ENCODE measurements around the gene DTL.

DTL gene

DNA sequence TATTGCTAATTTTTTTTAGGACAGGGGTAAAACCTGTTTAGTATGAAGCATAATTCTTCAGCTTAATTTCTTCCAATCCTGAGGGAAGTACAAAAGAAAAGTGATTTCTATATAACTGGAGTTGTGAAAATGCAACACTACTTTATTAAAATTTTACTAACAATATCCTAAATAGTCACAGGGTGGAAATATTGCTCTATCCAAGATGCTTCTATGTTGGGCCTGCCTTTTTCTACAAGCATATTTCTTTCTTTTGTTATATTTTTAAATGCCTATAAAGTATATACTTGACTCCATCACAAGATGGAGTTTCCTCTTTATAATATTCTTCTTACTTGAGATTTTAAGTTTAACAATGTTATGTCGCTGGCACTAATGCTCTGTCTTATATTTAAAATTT is 37.9 kb downstream of the DTL start:
- TF ChIP-seq, protein P1, sequence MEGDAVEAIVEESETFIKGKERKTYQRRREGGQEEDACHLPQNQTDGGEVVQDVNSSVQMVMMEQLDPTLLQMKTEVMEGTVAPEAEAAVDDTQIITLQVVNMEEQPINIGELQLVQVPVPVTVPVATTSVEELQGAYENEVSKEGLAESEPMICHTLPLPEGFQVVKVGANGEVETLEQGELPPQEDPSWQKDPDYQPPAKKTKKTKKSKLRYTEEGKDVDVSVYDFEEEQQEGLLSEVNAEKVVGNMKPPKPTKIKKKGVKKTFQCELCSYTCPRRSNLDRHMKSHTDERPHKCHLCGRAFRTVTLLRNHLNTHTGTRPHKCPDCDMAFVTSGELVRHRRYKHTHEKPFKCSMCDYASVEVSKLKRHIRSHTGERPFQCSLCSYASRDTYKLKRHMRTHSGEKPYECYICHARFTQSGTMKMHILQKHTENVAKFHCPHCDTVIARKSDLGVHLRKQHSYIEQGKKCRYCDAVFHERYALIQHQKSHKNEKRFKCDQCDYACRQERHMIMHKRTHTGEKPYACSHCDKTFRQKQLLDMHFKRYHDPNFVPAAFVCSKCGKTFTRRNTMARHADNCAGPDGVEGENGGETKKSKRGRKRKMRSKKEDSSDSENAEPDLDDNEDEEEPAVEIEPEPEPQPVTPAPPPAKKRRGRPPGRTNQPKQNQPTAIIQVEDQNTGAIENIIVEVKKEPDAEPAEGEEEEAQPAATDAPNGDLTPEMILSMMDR (conservative IDR thresholded peaks at IDR 0.05; ENCODE audit: low read depth, low read length) = no peak
- no peak overlapping the region for H3K4me3 ChIP-seq (ENCODE audit: low read length)
- DNase-seq (ENCODE audit: low read depth) = no peak

DNA sequence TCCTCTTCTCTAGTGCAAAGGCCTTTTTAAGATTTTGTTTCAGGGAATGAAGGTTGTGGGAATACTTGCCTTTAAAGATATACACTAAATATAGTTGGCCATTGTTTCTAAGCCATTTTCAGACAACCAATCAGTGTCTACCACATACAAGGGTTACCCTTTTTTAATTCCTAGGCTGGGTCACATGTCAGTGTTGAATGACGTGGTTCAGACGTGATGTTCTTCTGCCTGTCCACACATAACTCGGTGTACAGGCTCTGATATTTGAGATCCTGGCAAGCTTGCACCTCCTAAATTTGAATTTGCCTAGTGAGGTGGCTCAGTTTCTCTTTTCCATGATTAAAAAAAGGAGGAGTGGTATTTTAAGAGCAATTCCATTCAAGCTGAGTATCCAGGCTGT is 38.8 kb downstream of the DTL start:
- no peak for DNase-seq (ENCODE audit: low read depth)
- no peak overlapping the region for H3K4me3 ChIP-seq (ENCODE audit: low read length)
- TF ChIP-seq, protein P1 (conservative IDR thresholded peaks at IDR 0.05; ENCODE audit: low read depth, low read length) = no peak

DNA sequence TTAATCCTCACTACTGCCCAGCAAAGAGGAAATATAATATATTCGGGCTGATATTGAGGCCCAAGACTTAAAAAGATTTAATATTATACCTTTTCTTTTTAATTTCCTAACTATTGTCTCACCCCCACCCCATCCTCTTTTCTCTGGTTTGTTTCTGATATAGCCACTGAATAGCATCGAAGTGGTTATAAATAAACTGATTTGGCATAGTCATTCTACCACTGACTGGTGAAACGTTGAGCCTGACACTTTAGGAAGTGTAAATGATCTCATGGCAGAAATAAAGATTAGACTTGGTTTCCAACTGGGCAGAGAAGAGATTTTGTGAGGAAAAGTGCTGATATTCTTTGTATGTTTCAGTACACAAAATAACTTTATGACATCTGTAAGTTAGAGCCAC is 39.3 kb downstream of the DTL start:
- no peak overlapping the region for H3K4me3 ChIP-seq (ENCODE audit: low read length)
- TF ChIP-seq, protein P1 (conservative IDR thresholded peaks at IDR 0.05; ENCODE audit: low read depth, low read length) = no peak
- DNase-seq (ENCODE audit: low read depth) = no peak

DNA sequence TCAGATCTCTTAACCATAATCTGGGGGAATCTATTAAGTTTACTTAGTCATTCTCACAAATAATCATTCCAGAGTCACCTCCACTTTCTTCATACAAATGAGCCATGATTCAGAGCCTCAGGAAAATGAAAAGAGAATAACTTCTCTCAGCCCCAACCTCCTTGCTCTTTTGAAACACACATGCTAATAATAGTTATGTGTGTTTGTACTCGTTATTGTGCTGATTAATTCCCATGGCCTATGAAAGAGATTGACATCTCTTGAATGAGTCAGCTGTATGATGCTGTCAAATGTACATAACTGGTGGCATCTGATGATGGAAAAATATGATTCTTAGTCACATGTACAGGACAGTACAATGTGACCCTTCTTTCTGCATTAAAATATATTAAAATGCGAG is 41.5 kb downstream of the DTL start:
- DNase-seq (ENCODE audit: low read depth) = peak; percentile 34
- TF ChIP-seq, protein P1 (conservative IDR thresholded peaks at IDR 0.05; ENCODE audit: low read depth, low read length) = no peak
- H3K4me3 ChIP-seq (ENCODE audit: low read length) = no peak overlapping the region

DNA sequence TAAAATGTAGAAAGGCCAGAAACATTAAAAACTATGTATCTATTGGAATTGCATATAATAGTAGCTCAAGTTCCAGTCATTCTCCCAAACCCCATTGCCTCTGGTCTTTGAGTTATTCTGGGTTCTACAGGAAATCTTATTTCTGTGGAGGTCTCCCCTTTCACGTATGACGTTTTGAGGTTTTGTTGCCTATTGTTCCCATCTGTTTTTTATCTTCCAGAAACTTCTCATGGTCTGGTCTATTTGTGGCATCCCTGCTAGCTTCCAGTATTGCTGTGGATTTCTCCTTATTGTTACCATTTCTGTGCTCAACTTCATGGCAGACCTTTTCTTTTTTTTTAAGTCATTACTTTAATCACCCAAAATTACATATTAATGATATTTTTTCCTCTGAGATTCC is 43.3 kb downstream of the DTL start:
- no peak overlapping the region for H3K4me3 ChIP-seq (ENCODE audit: low read length)
- DNase-seq (ENCODE audit: low read depth) = no peak
- TF ChIP-seq, protein P1 (conservative IDR thresholded peaks at IDR 0.05; ENCODE audit: low read depth, low read length) = no peak

DNA sequence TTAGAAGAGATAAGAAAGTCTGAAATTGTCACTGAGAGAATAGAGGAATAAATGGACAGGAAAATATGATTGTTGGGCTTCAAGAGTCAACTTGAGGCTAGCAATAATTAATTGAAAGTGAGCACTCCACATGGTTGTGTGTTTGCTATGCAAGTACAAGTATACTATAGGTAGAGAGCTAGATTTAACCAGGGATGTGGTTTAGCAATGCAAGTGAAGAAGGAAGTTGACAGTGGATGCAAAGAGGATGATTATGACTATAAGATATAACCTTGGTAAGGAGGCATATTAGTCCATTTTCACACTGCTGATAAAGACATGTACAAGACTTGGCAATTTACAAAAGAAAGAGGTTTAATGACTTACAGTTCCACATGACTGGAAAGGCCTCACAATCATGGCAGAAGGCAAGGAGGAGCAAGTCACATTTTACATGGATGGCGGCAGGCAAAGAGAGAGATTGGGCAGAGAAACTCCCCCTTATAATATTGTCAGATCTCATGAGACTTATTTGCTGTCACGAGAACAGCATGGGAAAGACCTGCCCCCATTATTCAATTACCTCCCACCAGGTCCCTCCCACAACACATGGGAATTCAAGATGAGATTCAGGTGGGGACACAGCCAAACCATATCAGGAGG is 47.3 kb downstream of the DTL start:
- no peak for DNase-seq (ENCODE audit: low read depth)
- H3K4me3 ChIP-seq (ENCODE audit: low read length) = no peak overlapping the region
- TF ChIP-seq, protein P1 (conservative IDR thresholded peaks at IDR 0.05; ENCODE audit: low read depth, low read length) = no peak

DNA sequence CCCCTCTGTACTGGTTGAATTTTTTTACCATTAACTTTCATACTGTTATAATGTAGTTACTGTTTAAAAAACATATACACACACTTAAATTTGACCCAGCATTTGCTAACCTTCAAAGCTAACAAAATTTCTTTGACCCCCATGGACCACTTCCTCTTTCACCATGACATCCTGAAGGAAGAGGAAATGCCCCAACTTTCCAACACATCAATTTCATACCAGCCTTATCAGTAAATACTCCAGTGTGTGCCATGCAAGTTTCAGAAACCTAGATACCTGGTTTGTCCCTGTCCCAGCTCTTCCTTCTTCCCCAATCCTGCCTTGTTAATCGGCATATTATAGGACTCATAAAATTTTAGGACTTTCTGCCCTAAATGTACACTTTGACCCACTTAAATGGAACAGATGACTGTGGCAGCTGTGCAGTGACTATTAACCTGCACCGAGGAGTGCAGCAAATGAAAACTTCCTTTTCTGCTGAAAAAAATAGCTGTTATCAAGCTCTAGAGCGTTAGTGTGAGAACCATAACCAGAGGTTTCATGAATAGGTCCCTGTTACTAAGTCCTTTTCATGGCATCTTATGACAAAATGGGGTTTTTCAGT is 54.1 kb downstream of the DTL start:
- no peak for DNase-seq (ENCODE audit: low read depth)
- H3K4me3 ChIP-seq (ENCODE audit: low read length) = no peak overlapping the region
- TF ChIP-seq, protein P1 (conservative IDR thresholded peaks at IDR 0.05; ENCODE audit: low read depth, low read length) = no peak

Measured in retinal pigment epithelial cell (primary cell).